Astrocyte of the cerebellum (primary cell): ENCODE data around the gene LGALS7B.

ENCODE experiments used
- DNase-seq: peaks from one replicate; pipeline ENCODE4 v3.0.0-alpha.2; 2011; ENCODE audit warnings: low read depth
- H3K4me3 ChIP-seq: 2 replicates; pipeline ENCODE4 v1.5.1; 2011; ENCODE audit warnings: mild to moderate bottlenecking, low read depth, low read length, moderate library complexity
- in situ Hi-C: cut with HindIII; loops from 2 replicates; pipeline ENCODE4 v1.10.0; 2017; ENCODE audit warnings: low sequenced_read_pairs
- TF ChIP-seq, protein P1 (sequence below): IDR thresholded peaks from 2 replicates; pipeline ENCODE4 v1.5.1; 2012; ENCODE audit warnings: low read length, low read depth, moderate library complexity, mild to moderate bottlenecking; ENCODE audit errors: missing control alignments

LGALS7B gene

DNA sequence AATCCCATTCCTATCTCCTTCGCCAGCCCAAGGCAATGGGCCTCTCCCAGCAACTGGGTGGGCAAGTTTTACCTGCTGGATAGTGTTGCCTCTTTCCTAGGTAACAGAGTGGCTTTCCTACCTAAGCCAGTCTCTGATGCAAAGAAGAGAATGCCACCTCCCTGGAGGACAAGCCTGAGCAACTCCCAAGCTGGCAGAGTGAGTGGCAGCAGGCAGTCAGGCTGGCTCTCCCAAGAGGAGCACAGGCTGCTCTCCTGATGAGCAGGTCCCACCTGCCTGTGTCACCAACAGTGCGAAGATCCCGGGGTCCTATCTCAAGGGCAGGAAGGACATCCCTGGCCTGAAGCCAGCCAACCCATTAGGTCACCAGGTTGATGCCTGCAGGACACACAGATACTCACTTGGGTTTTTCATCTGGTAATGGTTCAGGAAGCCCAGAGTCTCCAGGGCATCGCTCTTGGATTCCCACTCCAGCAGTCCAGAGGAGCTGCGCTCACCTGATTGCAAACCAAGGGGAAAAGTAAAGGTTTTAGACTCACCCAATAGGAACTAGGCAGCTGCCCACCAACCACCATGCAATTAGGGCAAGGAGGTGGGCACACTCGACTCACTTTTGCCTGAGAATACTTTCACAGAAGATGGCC, 48.1 kb downstream of the LGALS7B start:
- TF ChIP-seq, protein P1, sequence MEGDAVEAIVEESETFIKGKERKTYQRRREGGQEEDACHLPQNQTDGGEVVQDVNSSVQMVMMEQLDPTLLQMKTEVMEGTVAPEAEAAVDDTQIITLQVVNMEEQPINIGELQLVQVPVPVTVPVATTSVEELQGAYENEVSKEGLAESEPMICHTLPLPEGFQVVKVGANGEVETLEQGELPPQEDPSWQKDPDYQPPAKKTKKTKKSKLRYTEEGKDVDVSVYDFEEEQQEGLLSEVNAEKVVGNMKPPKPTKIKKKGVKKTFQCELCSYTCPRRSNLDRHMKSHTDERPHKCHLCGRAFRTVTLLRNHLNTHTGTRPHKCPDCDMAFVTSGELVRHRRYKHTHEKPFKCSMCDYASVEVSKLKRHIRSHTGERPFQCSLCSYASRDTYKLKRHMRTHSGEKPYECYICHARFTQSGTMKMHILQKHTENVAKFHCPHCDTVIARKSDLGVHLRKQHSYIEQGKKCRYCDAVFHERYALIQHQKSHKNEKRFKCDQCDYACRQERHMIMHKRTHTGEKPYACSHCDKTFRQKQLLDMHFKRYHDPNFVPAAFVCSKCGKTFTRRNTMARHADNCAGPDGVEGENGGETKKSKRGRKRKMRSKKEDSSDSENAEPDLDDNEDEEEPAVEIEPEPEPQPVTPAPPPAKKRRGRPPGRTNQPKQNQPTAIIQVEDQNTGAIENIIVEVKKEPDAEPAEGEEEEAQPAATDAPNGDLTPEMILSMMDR, result no peak
- H3K4me3 ChIP-seq, result no peak overlapping the region
- no peak for DNase-seq
- in situ Hi-C loops, result no loop called here

DNA sequence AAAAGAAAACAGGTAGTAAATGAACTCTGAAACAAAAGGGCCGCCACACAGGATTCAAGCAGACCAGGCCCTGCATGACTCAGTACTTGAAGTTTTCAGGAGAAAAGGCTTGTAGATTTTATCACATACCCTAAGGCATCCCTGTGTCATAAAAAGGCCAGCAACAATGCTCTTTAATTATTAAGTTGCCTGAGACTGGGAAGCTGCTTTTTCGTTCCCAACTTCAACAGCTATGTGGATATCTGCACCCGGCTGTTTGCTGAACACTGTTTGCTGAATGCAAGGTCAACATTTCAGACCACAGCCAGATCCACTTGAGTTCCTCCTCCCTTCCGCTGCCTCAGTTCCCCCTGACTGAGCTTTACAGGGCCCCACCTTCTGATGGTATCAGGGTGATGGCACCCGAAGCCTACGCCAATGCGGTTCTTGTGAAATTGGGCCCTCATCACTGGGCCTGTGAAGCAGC, 48.7 kb downstream of the LGALS7B start:
- in situ Hi-C loops, result no loop called here
- TF ChIP-seq, protein P1, result no peak
- DNase-seq, result no peak
- H3K4me3 ChIP-seq, result no peak overlapping the region

DNA sequence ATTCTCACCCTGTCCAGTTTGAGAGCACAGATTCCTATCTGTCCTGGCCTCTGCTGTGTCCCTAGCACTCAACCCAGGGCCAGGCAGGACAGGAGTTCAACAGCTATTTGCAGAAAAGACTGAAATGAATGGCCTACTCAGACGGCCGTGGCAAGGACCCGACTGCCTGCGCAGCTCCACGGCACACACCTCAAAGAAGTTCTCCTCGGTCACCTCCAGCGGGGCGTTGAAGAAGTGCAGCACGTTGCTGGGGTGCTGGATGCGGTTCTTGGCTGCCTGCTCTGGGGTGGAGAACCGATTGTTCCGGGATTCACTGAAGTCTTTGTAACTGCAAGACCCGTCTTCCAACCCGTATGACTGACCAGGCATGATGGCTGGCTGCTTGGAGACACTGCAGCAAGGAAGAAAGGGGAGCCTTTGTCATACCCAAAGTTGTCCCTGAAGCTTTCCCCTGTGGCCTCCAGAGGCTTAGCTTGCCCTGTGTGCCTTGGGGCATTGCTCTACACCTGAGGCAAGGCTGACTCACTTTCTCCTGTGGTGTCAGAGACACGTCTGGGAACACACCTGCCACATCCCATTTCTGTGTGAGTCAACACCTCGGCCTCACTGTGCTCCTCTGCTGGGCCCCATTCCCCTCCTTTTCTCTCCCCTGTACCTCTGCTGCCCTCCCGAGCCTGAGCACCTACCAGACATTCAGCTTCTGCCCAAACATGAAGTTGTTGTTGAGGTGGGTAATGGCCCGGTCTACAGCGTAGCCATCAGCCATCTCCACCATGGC, 49.4 kb downstream of the LGALS7B start:
- no peak overlapping the region for H3K4me3 ChIP-seq
- in situ Hi-C loops, result no loop called here
- no peak for DNase-seq
- TF ChIP-seq, protein P1, result no peak

DNA sequence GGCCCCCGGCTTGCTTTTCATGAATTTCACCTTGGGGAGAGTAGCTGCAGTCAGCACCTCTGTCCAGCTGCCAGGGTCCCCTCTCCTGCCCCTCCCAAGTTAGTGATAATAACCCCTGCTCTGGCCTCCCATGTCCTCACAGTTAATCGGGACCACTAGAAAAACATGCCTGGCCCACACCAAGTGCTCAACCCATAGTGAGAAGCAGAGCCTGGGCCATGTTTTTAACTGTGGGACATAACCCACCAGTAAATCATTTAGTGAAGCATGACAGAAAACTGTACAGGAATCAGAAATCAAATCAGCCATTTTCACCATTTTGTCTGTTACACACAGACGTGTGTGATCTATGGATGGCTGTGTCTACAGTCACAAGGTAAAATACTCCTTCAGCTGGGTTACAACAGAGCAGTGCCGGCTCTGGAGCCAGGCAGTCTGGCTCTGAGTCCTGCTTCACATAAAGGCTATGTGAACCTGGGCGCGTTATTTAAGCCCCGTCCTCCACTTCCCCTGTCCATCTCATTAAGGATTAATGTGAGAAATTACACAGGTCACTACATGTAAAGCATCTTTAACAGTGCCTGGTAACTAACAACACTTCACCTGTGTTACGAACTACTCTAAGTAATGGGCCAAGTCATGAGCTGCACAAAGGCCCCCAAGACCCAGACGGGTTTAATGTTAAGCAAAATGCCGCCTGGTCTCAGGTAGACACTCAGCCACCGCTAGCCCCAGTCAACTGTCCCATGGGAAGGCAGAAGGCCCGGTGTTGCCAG, 50.2 kb downstream of the LGALS7B start:
- no peak for DNase-seq
- H3K4me3 ChIP-seq, result no peak overlapping the region
- TF ChIP-seq, protein P1, result no peak
- in situ Hi-C loops, result no loop called here

GRCh38 chr19:38839816-38840582, 51.0 kb downstream of the LGALS7B start:
- no peak overlapping the region for H3K4me3 ChIP-seq
- in situ Hi-C loops, result no loop called here
- TF ChIP-seq, protein P1, result no peak
- DNase-seq, result no peak

GRCh38 chr19:38840583-38840968, 51.6 kb downstream of the LGALS7B start:
- H3K4me3 ChIP-seq, result no peak overlapping the region
- in situ Hi-C loops, result no loop called here
- TF ChIP-seq, protein P1, result no peak
- DNase-seq, result no peak
